Suprapubic skin (tissue), 4 donors: ENCODE measurements around the gene SOCS7. TPM values are rescaled to one million over a fixed set of nuclear protein-coding genes. Genes with fewer than 3 reads are reported as not detected.

Experiments
- DNase-seq, 2 donors: peaks; one replicate each; pipeline ENCODE4 v3.0.0-alpha.2; 2019; ENCODE audit warnings: low spot score in 2 of 2
- H3K27ac ChIP-seq: fragments of 200-600 bp; sonication (generic); one replicate; pipeline ENCODE4 v1.5.1; 2019
- H3K27me3 ChIP-seq: fragments of 200-600 bp; sonication (generic); one replicate; pipeline ENCODE4 v1.5.1; 2019
- H3K36me3 ChIP-seq: fragments of 200-600 bp; sonication (generic); one replicate; pipeline ENCODE4 v1.5.1; 2019
- H3K4me1 ChIP-seq: fragments of 200-600 bp; sonication (generic); one replicate; pipeline ENCODE4 v1.5.1; 2019
- H3K4me3 ChIP-seq: fragments of 200-600 bp; sonication (generic); one replicate; pipeline ENCODE4 v1.5.1; 2019; ENCODE audit warnings: mild to moderate bottlenecking
- H3K9me3 ChIP-seq: fragments of 200-600 bp; sonication (generic); one replicate; pipeline ENCODE4 v1.5.1; 2019
- EP300 ChIP-seq: sonication (generic); formaldehyde crosslinking; IDR thresholded peaks from one replicate; pipeline ENCODE4 v1.6.1; 2017; ENCODE audit warnings: antibody characterized with exemption
- POLR2A ChIP-seq, 2 donors: fragments of 450-650 bp; IDR thresholded peaks; one replicate each; pipeline ENCODE4 v1.6.1; 2017; ENCODE audit warnings: antibody characterized with exemption in 2 of 2, mild to moderate bottlenecking in 2 of 2, moderate library complexity in 2 of 2
- POLR2AphosphoS5 ChIP-seq, 3 donors: sonication (generic); formaldehyde crosslinking; IDR thresholded peaks; one replicate each; pipeline ENCODE4 v1.6.1; 2017; ENCODE audit warnings: antibody characterized with exemption in 3 of 3
- WGBS: methylation state at CpG from one replicate; pipeline ENCODE4 v1.1.5; 2018; 5-methylcytosine and 5-hydroxymethylcytosine counted together
- total RNA-seq, 4 donors: library from RNA; depleted of rRNA; stranded (reverse); fragments of >200 nt; gene quantifications; one replicate each; pipeline ENCODE4 v1.1.0, GENCODE V29; 2016
- TF ChIP-seq, protein P1 (sequence below), 2 donors: fragments of 200-600 bp in 1 of 2; fragments of 450-650 bp in 1 of 2; sonication (generic) in 1 of 2; IDR thresholded peaks; one replicate each; pipeline ENCODE4 v1.5.1; 2016 to 2019; ENCODE audit warnings: antibody characterized with exemption in 2 of 2, mild to moderate bottlenecking in 1 of 2, moderate library complexity in 1 of 2

Gene SOCS7
- total RNA-seq, 4 donors from 2014 or later: 20.7 to 44.9 (median 37.1) TPM

DNA sequence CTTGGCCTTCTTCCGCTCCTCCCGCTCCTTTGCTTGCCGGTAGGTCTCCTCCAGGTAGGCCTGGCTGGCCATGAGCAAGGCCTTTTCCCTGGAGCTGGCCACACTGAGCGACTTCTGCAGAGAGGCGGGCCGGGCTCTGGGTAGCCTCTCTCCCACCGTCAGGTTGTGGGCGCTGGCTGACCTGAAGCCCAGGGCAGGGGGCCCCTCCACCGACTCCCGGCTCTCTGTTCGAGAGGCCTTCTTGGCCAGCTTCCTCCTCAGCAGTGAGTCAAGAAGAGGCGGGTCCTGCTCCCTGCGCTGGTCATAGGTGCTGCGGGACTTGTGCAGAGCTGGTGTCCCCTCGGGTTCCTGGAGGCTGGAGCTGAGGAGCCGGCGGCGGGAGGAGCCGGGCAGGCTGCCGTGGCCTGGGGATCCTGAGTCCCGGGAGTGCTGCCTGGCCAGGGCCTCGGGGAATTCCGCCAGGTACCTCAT is 20.7 kb upstream of the SOCS7 start:
- H3K9me3 ChIP-seq: no peaks in the 10 kb centered on the region
- DNase-seq: no peak
- TF ChIP-seq POLR2AphosphoS5 (IDR thresholded peaks at IDR 0.05) (no peak), EP300 (no peak), POLR2A (IDR thresholded peaks at IDR 0.05) (no peak)
- TF ChIP-seq, protein P1, sequence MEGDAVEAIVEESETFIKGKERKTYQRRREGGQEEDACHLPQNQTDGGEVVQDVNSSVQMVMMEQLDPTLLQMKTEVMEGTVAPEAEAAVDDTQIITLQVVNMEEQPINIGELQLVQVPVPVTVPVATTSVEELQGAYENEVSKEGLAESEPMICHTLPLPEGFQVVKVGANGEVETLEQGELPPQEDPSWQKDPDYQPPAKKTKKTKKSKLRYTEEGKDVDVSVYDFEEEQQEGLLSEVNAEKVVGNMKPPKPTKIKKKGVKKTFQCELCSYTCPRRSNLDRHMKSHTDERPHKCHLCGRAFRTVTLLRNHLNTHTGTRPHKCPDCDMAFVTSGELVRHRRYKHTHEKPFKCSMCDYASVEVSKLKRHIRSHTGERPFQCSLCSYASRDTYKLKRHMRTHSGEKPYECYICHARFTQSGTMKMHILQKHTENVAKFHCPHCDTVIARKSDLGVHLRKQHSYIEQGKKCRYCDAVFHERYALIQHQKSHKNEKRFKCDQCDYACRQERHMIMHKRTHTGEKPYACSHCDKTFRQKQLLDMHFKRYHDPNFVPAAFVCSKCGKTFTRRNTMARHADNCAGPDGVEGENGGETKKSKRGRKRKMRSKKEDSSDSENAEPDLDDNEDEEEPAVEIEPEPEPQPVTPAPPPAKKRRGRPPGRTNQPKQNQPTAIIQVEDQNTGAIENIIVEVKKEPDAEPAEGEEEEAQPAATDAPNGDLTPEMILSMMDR (IDR thresholded peaks at IDR 0.05): no peak
- H3K4me1 ChIP-seq: peaks cover 12% of the 10 kb centered on the region
- no peaks in the 10 kb centered on the region for H3K36me3 ChIP-seq
- H3K27ac ChIP-seq: no peak overlapping the region
- peaks cover 15% of the 10 kb centered on the region for H3K27me3 ChIP-seq
- 89% methylated on average over 12 of the region's 23 CpGs for WGBS
- no peak overlapping the region for H3K4me3 ChIP-seq

DNA sequence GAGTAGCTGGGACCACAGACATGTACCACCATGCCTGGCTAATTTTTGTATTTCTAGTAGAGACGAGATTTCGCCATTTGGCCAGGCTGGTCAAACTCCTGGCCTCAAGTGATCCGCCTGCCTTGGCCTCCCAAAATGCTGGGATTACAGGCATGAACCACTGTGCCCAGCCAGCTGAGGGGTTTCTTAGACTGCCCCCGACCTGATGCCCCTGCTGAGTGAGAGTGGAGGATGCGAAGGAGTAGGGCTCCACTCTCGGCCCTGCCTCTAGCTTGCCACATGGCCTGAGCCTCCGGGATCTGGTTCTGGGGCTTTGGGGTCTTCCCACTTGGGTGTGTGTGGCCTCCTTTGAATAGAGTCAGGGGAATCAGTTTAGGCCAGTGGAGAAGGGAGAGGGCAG is 18.9 kb upstream of the SOCS7 start:
- TF ChIP-seq POLR2AphosphoS5 (IDR thresholded peaks at IDR 0.05) (no peak), POLR2A (IDR thresholded peaks at IDR 0.05) (no peak), EP300 (no peak)
- TF ChIP-seq, protein P1 (IDR thresholded peaks at IDR 0.05): no peak
- 92% methylated on average over 7 of the region's 7 CpGs for WGBS
- H3K4me3 ChIP-seq: no peak overlapping the region
- H3K4me1 ChIP-seq: no peaks in the 10 kb centered on the region
- H3K9me3 ChIP-seq: no peaks in the 10 kb centered on the region
- no peak for DNase-seq
- no peaks in the 10 kb centered on the region for H3K36me3 ChIP-seq
- H3K27me3 ChIP-seq: peaks cover 15% of the 10 kb centered on the region
- no peak overlapping the region for H3K27ac ChIP-seq

DNA sequence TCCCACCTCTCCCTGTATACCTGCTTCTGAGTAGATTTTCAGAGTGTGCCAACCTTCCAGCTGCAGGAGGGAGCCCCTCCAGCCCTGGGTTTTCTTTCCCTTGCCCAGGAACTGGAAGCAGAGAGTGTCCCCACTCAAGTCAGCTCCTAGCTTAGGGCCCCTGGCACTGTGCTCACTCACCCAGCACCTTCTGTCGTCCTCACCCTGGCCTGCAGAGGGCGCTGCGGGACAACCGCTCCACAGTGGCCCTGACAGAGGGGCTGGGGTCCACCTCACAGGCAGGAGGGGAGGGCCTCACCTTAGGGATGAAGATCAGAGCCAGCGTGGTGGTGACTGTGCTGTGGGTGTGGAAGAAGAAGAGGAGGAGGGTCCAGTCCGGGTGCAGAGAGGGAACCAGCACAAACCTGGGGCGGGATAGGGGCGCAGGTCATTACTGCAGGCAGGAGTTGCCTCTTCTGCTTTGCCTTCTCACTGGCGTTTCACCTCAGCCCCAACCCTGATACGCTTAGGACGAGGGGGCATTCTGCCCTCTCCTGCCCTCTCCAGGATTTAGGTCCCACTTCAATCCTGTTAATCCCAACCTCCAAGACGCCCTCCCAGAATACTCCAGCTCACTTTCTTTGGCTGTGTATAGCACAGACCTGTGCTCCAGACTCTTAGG is 17.9 kb upstream of the SOCS7 start:
- Histone ChIP-seq H3K27ac (no peak overlapping the region), H3K27me3 (peaks cover 15% of the 10 kb centered on the region), H3K36me3 (no peaks in the 10 kb centered on the region), H3K4me1 (no peaks in the 10 kb centered on the region), H3K9me3 (no peaks in the 10 kb centered on the region), H3K4me3 (no peak overlapping the region)
- TF ChIP-seq EP300: no peak
- TF ChIP-seq, protein P1 (IDR thresholded peaks at IDR 0.05): peak in 1 of 2 donors; percentile 46
- WGBS: 49% methylated on average over 11 of the region's 12 CpGs
- peak in 1 of 2 donors; percentile 38 for DNase-seq

DNA sequence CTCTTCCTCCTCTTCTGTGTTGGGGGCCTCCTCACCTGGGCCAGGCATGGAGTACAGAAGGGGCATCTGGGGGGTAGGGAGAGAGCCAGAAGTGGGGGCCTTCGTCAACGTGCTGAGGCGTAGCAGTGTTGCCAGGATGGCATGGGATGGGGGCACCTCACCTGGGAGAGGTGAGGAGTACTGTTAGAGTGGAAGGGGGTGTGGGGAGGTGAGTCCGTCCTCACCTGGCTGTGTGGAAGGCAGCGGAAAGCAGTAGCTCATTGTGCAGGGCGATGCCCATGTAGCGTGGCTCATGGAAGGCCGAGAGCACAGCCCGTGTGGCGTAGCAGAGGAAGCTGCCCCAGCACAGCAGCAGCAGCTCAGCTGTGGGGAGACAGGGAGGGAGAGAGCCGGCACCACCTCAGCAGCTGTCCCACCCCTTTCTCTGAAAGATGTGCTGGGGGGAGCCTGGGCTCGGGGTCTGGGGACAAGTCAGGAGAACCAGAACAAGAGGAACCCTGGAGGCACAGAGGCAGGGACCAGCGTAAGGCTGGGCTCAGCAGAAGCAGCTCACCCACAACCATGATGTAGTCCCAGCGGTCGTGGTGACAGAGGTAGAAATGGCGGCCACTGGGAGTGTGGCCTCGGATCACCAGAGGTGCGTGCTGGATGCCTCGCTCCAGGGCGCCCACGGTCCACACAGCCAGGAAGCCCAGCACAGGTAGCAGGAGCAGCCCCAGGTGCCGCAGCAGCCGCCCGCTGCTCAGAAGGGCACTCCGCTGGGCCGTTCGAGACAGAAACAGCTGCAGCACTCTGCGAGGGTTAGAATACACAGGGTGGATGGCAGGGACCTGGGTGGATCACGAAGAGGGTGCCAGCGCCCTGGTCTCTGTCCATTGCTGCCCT is 16.9 kb upstream of the SOCS7 start:
- Histone ChIP-seq H3K27ac (no peak overlapping the region), H3K27me3 (peaks cover 15% of the 10 kb centered on the region), H3K36me3 (no peaks in the 10 kb centered on the region), H3K4me3 (no peak overlapping the region), H3K4me1 (no peaks in the 10 kb centered on the region), H3K9me3 (no peaks in the 10 kb centered on the region)
- TF ChIP-seq, protein P1 (IDR thresholded peaks at IDR 0.05): no peak
- TF ChIP-seq POLR2A (IDR thresholded peaks at IDR 0.05): no peak
- TF ChIP-seq POLR2AphosphoS5 (IDR thresholded peaks at IDR 0.05): no peak
- TF ChIP-seq EP300: no peak
- DNase-seq: no peak
- WGBS: 87% methylated on average over 29 of the region's 30 CpGs

DNA sequence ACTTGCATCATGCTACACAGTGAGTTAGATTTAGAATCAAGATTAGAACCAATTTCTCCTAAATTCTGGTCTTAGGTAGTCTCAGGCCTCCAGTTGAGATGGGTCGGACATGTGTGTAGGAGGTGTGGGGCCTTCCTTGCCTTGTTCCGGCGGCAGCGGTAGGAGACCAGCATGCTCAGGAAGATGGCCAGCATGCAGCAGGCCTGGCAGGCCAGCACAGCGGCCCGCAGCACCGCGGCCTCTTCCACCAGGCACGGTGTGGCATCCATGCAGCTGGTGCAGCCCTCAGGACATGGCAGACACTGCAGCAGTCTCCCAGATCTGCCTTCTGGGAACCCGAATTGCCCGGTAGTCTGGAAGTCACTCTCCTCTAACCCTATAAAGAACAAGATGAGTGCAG is 14.8 kb upstream of the SOCS7 start:
- WGBS: 84% methylated on average over 8 of the region's 11 CpGs
- no peak overlapping the region for H3K27ac ChIP-seq
- TF ChIP-seq POLR2A (IDR thresholded peaks at IDR 0.05): no peak
- TF ChIP-seq, protein P1 (IDR thresholded peaks at IDR 0.05): no peak
- no peak for TF ChIP-seq POLR2AphosphoS5 (IDR thresholded peaks at IDR 0.05)
- no peak for TF ChIP-seq EP300
- H3K36me3 ChIP-seq: no peaks in the 10 kb centered on the region
- H3K4me1 ChIP-seq: no peaks in the 10 kb centered on the region
- no peaks in the 10 kb centered on the region for H3K9me3 ChIP-seq
- DNase-seq: no peak
- H3K27me3 ChIP-seq: peaks cover 9% of the 10 kb centered on the region
- no peak overlapping the region for H3K4me3 ChIP-seq
